Measurements from ENCODE around the gene SYNPO2L. TPM values are rescaled to one million over a fixed set of nuclear protein-coding genes. Genes with fewer than 3 reads are reported as not detected.

The SYNPO2L gene
- total and polyA plus RNA-seq, 4 donors = under 0.01 to 0.02 TPM; not detected in 2

DNA sequence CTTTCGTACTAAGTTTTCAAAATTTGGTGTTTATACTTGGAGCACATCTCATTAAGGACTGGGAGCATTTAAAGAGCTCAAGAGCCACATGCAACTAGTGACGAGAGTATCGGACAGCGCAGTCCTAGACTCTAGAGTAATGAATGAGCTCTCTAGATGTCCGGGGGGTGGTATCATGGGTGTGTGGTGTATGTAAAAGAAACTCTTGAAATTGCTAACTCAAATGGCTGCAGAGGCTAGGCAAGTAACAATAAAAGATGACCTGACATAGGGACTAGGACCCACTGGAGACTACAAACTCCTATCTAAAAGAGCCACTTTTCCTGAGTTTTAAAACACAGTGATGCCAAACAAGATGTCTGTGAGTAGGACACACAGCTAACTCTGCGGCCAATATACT, 28.5 kb downstream of the SYNPO2L start:
- H3K4me3 ChIP-seq (ENCODE audit: low read depth in 1 of 3, low read length in 3 of 3) = no peak overlapping the region
- 97% methylated on average over 6 of the region's 6 CpGs for WGBS

More for the DNA sequence above, 28.5 kb downstream of the SYNPO2L start:
- H3K4me1 ChIP-seq (ENCODE audit: control insufficient read depth in 4 of 4, insufficient read depth in 4 of 4, low read length in 3 of 4) = peaks cover 0 to 14% (median 9%) of the 10 kb centered on the region in 4 donors
- no peaks in the 10 kb centered on the region for H3K9me3 ChIP-seq (ENCODE audit: control insufficient read depth in 4 of 4, low read length in 3 of 4)
- no peaks in the 10 kb centered on the region for H3K27me3 ChIP-seq (ENCODE audit: control insufficient read depth in 4 of 4, insufficient read depth in 4 of 4, low read length in 3 of 4)
- no peak for DNase-seq (ENCODE audit: low spot score)
- TF ChIP-seq HNF4A (conservative IDR thresholded peaks at IDR 0.05) = no peak
- no peak for TF ChIP-seq SP1 (IDR thresholded peaks at IDR 0.05)
- TF ChIP-seq, protein P1, sequence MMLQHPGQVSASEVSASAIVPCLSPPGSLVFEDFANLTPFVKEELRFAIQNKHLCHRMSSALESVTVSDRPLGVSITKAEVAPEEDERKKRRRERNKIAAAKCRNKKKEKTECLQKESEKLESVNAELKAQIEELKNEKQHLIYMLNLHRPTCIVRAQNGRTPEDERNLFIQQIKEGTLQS (IDR thresholded peaks at IDR 0.05) = no peak
- TF ChIP-seq FOXA2 (IDR thresholded peaks at IDR 0.05) = no peak
- TF ChIP-seq, protein P2, sequence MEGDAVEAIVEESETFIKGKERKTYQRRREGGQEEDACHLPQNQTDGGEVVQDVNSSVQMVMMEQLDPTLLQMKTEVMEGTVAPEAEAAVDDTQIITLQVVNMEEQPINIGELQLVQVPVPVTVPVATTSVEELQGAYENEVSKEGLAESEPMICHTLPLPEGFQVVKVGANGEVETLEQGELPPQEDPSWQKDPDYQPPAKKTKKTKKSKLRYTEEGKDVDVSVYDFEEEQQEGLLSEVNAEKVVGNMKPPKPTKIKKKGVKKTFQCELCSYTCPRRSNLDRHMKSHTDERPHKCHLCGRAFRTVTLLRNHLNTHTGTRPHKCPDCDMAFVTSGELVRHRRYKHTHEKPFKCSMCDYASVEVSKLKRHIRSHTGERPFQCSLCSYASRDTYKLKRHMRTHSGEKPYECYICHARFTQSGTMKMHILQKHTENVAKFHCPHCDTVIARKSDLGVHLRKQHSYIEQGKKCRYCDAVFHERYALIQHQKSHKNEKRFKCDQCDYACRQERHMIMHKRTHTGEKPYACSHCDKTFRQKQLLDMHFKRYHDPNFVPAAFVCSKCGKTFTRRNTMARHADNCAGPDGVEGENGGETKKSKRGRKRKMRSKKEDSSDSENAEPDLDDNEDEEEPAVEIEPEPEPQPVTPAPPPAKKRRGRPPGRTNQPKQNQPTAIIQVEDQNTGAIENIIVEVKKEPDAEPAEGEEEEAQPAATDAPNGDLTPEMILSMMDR (IDR thresholded peaks at IDR 0.05; ENCODE audit: low read depth, low read length, missing input control) = no peak
- no peak for TF ChIP-seq EGR1 (IDR thresholded peaks at IDR 0.05; ENCODE audit: low read depth in 2 of 2)
- no peak for TF ChIP-seq FOXA1 (IDR thresholded peaks at IDR 0.05)
- TF ChIP-seq TAF1 (conservative IDR thresholded peaks at IDR 0.05) = no peak
- no peak for TF ChIP-seq RAD21 (IDR thresholded peaks at IDR 0.05)
- TF ChIP-seq RXRA (IDR thresholded peaks at IDR 0.05) = no peak
- no peak for TF ChIP-seq HNF4G (IDR thresholded peaks at IDR 0.05)
- no peak for TF ChIP-seq GABPA (IDR thresholded peaks at IDR 0.05 in 1 of 2, conservative IDR thresholded peaks at IDR 0.05 in 1 of 2)
- TF ChIP-seq NR2F2 (IDR thresholded peaks at IDR 0.05) = no peak
- no peak for TF ChIP-seq YY1 (IDR thresholded peaks at IDR 0.05)
- TF ChIP-seq, protein P3, sequence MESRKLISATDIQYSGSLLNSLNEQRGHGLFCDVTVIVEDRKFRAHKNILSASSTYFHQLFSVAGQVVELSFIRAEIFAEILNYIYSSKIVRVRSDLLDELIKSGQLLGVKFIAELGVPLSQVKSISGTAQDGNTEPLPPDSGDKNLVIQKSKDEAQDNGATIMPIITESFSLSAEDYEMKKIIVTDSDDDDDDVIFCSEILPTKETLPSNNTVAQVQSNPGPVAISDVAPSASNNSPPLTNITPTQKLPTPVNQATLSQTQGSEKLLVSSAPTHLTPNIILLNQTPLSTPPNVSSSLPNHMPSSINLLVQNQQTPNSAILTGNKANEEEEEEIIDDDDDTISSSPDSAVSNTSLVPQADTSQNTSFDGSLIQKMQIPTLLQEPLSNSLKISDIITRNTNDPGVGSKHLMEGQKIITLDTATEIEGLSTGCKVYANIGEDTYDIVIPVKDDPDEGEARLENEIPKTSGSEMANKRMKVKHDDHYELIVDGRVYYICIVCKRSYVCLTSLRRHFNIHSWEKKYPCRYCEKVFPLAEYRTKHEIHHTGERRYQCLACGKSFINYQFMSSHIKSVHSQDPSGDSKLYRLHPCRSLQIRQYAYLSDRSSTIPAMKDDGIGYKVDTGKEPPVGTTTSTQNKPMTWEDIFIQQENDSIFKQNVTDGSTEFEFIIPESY (IDR thresholded peaks at IDR 0.05) = no peak
- TF ChIP-seq JUND (IDR thresholded peaks at IDR 0.05) = no peak
- TF ChIP-seq, protein P4, sequence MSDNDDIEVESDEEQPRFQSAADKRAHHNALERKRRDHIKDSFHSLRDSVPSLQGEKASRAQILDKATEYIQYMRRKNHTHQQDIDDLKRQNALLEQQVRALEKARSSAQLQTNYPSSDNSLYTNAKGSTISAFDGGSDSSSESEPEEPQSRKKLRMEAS (IDR thresholded peaks at IDR 0.05) = no peak
- TF ChIP-seq, protein P5, sequence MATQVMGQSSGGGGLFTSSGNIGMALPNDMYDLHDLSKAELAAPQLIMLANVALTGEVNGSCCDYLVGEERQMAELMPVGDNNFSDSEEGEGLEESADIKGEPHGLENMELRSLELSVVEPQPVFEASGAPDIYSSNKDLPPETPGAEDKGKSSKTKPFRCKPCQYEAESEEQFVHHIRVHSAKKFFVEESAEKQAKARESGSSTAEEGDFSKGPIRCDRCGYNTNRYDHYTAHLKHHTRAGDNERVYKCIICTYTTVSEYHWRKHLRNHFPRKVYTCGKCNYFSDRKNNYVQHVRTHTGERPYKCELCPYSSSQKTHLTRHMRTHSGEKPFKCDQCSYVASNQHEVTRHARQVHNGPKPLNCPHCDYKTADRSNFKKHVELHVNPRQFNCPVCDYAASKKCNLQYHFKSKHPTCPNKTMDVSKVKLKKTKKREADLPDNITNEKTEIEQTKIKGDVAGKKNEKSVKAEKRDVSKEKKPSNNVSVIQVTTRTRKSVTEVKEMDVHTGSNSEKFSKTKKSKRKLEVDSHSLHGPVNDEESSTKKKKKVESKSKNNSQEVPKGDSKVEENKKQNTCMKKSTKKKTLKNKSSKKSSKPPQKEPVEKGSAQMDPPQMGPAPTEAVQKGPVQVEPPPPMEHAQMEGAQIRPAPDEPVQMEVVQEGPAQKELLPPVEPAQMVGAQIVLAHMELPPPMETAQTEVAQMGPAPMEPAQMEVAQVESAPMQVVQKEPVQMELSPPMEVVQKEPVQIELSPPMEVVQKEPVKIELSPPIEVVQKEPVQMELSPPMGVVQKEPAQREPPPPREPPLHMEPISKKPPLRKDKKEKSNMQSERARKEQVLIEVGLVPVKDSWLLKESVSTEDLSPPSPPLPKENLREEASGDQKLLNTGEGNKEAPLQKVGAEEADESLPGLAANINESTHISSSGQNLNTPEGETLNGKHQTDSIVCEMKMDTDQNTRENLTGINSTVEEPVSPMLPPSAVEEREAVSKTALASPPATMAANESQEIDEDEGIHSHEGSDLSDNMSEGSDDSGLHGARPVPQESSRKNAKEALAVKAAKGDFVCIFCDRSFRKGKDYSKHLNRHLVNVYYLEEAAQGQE (IDR thresholded peaks at IDR 0.05) = no peak
- no peak overlapping the region for H3K9ac ChIP-seq (ENCODE audit: low read depth in 1 of 2, low read length in 2 of 2)
- H3K36me3 ChIP-seq (ENCODE audit: control insufficient read depth in 4 of 4, insufficient read depth in 3 of 4, low read depth in 1 of 4, low read length in 3 of 4) = no peaks in the 10 kb centered on the region
- no peak overlapping the region for H3K27ac ChIP-seq (ENCODE audit: low read depth in 1 of 2, low read length in 2 of 2)

Measured in liver (tissue), 9 donors.